ENCODE results near the gene EFNA5.

GRCh38 chr5:107640568-107640967 lies 30.2 kb downstream of the EFNA5 start:
- TF ChIP-seq CTCF (IDR thresholded peaks at IDR 0.05 in 2 of 3, conservative IDR thresholded peaks at IDR 0.05 in 1 of 3; ENCODE audit: borderline replicate concordance in 1 of 3, insufficient read depth in 1 of 3, low read depth in 2 of 3, low read length in 2 of 3) (no peak), POLR2A (IDR thresholded peaks at IDR 0.05; ENCODE audit: borderline replicate concordance, extremely low read depth, insufficient read depth, insufficient read length) (no peak), TCF7L2 (IDR thresholded peaks at IDR 0.05; ENCODE audit: borderline replicate concordance, extremely low read depth, insufficient read depth, insufficient read length) (no peak), JUND (IDR thresholded peaks at IDR 0.05) (no peak), CEBPB (IDR thresholded peaks at IDR 0.05; ENCODE audit: low read depth) (no peak), ZFX (IDR thresholded peaks at IDR 0.05) (no peak), SP1 (IDR thresholded peaks at IDR 0.05; ENCODE audit: low read depth) (no peak)
- TF ChIP-seq, protein P1, sequence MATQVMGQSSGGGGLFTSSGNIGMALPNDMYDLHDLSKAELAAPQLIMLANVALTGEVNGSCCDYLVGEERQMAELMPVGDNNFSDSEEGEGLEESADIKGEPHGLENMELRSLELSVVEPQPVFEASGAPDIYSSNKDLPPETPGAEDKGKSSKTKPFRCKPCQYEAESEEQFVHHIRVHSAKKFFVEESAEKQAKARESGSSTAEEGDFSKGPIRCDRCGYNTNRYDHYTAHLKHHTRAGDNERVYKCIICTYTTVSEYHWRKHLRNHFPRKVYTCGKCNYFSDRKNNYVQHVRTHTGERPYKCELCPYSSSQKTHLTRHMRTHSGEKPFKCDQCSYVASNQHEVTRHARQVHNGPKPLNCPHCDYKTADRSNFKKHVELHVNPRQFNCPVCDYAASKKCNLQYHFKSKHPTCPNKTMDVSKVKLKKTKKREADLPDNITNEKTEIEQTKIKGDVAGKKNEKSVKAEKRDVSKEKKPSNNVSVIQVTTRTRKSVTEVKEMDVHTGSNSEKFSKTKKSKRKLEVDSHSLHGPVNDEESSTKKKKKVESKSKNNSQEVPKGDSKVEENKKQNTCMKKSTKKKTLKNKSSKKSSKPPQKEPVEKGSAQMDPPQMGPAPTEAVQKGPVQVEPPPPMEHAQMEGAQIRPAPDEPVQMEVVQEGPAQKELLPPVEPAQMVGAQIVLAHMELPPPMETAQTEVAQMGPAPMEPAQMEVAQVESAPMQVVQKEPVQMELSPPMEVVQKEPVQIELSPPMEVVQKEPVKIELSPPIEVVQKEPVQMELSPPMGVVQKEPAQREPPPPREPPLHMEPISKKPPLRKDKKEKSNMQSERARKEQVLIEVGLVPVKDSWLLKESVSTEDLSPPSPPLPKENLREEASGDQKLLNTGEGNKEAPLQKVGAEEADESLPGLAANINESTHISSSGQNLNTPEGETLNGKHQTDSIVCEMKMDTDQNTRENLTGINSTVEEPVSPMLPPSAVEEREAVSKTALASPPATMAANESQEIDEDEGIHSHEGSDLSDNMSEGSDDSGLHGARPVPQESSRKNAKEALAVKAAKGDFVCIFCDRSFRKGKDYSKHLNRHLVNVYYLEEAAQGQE (IDR thresholded peaks at IDR 0.05; ENCODE audit: low read depth) = no peak
